AG04450 (cell line): Measurements from ENCODE around the gene SEMA3G. TPM values are rescaled to one million over a fixed set of nuclear protein-coding genes. Genes with fewer than 3 reads are reported as not detected.

Experiments used
- CTCF ChIA-PET: fragments of 300-600, 350-600 bp; formaldehyde crosslinking; extraction: SDS; loops from one replicate; lab custom pipeline; 2022; ENCODE audit warnings: antibody characterized with exemption, inconsistent platforms; lab: Charles Lee
- POLR2A ChIA-PET: fragments of 350-600 bp; formaldehyde crosslinking; extraction: SDS; loops from one replicate; lab custom pipeline; 2021; ENCODE audit warnings: antibody characterized with exemption, inconsistent platforms; lab: Yijun Ruan, JAX
- DNase-seq: peaks from one replicate; pipeline ENCODE4 v3.0.0-alpha.2; 2011; ENCODE audit warnings: low read depth, low spot score
- H3K27ac ChIP-seq: one replicate; pipeline ENCODE4 v1.5.1; 2012; ENCODE audit warnings: low read depth, low read length, control low read depth
- H3K27me3 ChIP-seq: one replicate; pipeline ENCODE4 v1.6.0; 2012; ENCODE audit warnings: low read length; ENCODE audit not compliant: control insufficient read depth, insufficient read depth
- H3K4me3 ChIP-seq: 2 replicates; pipeline ENCODE4 v1.5.1; 2011; ENCODE audit warnings: mild to moderate bottlenecking, low read depth, low read length, control low read depth
- H3K9me3 ChIP-seq: 2 replicates; pipeline ENCODE4 v1.5.1; 2012; ENCODE audit warnings: low read length; ENCODE audit not compliant: control insufficient read depth, insufficient read depth
- polyA plus RNA-seq: library from polyadenylated mRNA; depleted of rRNA; stranded (reverse); fragments of >200 nt; gene quantifications from 2 replicates; pipeline ENCODE4 v1.2.3, GENCODE V29; 2011
- TF ChIP-seq, protein P1 (sequence below): IDR thresholded peaks from 2 replicates; pipeline ENCODE4 v1.5.1; 2011; ENCODE audit warnings: low read depth, low read length, control low read depth, inconsistent platforms

SEMA3G gene
- polyA plus RNA-seq, 1 experiment = not detected

GRCh38 chr3:52429779-52430415 lies 15.0 kb downstream of the SEMA3G start:
- H3K27ac ChIP-seq = no peak overlapping the region
- ChIA-PET POLR2A (no interaction called here), CTCF (interaction anchor here (2.6 to 14.6 kb wide), 3 partner anchors 10 to 17 kb away, joined by 12 to 359 read pairs (median 31); partner anchors contain the start of gene SEMA3G)
- DNase-seq = no peak
- H3K27me3 ChIP-seq = peaks cover 19% of the 10 kb centered on the region
- H3K4me3 ChIP-seq = no peak overlapping the region
- TF ChIP-seq, protein P1, sequence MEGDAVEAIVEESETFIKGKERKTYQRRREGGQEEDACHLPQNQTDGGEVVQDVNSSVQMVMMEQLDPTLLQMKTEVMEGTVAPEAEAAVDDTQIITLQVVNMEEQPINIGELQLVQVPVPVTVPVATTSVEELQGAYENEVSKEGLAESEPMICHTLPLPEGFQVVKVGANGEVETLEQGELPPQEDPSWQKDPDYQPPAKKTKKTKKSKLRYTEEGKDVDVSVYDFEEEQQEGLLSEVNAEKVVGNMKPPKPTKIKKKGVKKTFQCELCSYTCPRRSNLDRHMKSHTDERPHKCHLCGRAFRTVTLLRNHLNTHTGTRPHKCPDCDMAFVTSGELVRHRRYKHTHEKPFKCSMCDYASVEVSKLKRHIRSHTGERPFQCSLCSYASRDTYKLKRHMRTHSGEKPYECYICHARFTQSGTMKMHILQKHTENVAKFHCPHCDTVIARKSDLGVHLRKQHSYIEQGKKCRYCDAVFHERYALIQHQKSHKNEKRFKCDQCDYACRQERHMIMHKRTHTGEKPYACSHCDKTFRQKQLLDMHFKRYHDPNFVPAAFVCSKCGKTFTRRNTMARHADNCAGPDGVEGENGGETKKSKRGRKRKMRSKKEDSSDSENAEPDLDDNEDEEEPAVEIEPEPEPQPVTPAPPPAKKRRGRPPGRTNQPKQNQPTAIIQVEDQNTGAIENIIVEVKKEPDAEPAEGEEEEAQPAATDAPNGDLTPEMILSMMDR = no peak
- no peaks in the 10 kb centered on the region for H3K9me3 ChIP-seq

DNA sequence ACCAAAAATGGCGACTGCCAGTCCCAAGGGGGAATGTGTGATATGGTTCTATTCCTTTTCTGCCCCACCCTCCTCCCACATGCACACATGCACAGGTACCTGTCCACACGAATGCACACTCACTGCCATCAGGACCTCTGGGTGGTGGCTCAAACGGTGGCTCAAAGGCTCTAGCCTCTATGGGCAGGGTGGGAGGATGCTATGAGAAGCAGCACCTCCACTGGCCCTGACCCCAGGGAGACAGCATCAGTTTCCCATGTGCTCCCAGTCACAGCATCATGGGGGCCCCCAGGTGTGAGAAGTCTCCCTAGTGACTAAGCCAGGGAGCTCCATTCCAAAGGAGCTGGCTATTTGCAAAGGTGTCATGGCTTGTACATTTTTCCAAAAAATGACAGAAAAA lies 15.9 kb downstream of the SEMA3G start:
- DNase-seq = no peak
- ChIA-PET CTCF (interaction anchor here (0.5 to 14.6 kb wide), 11 partner anchors 8 to 226 kb away, joined by 3 to 359 read pairs (median 9); partner anchors contain the start of genes SEMA3G and TNNC1), POLR2A (interaction anchor here (0.6 kb wide), 1 partner anchor 193 kb away, joined by 6 read pairs; no protein-coding TSS in a partner anchor)
- H3K27me3 ChIP-seq = peaks cover 14% of the 10 kb centered on the region
- no peak overlapping the region for H3K4me3 ChIP-seq
- H3K27ac ChIP-seq = no peak overlapping the region
- TF ChIP-seq, protein P1 = no peak
- no peaks in the 10 kb centered on the region for H3K9me3 ChIP-seq

DNA sequence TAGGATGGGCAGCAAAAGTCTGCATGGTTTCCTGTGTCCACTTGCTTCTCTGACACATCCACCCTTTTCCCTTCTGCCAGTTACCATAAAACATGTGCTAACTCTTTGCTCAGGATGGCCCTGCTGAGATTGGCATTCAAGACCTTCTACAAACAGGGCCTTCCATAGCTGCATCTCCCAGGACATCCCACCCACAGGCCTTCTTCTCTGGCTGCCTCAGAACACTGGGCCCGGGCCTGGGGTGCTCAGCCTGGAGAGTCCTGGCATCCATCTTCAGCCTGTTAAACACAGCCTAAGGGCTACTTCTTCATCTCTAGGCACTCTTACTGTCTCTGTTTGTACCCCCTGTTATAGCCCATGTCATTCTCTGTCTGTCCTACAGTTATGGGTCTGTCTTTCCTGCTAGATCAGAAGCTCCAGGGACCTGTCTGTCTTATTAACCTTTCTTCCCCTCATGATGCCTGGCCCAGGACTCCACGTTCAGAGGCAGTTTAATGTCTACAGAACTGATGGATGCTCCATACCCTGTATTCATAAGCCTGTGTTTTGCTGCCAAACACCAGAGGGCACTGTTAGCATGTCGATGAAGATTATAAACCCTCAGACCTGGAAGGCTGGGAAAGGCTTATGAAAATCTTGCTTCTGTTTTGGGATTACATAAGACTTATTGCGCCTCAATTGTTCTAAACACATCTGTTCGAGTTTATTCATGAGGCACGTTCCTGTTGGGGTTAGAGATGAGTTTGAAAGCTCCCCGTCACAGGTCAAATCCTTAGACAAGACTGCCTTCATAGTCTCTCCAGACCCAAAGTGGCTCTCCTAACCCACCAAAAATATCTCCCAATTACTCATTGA lies 16.5 kb downstream of the SEMA3G start:
- TF ChIP-seq, protein P1 = peak; percentile 89
- Histone ChIP-seq H3K9me3 (no peaks in the 10 kb centered on the region), H3K4me3 (no peak overlapping the region), H3K27me3 (peaks cover 8% of the 10 kb centered on the region), H3K27ac (no peak overlapping the region)
- peak; percentile 71 for DNase-seq
- ChIA-PET CTCF (interaction anchor here (0.5 to 14.6 kb wide), 12 partner anchors 8 to 225 kb away, joined by 3 to 359 read pairs (median 8); partner anchors contain the start of genes SEMA3G and TNNC1), POLR2A (interaction anchor here (0.6 kb wide), 1 partner anchor 192 kb away, joined by 6 read pairs; no protein-coding TSS in a partner anchor)

GRCh38 chr3:52423173-52423572 lies 21.7 kb downstream of the SEMA3G start:
- Histone ChIP-seq H3K27ac (no peak overlapping the region), H3K27me3 (peaks cover 3% of the 10 kb centered on the region), H3K9me3 (no peaks in the 10 kb centered on the region), H3K4me3 (no peak overlapping the region)
- ChIA-PET POLR2A (no interaction called here), CTCF (interaction anchor here (1.3 to 14.6 kb wide), 2 partner anchors 11 to 24 kb away, joined by 6 to 359 read pairs; partner anchors contain the start of gene SEMA3G)
- TF ChIP-seq, protein P1 = no peak
- DNase-seq = no peak
